ENCODE results near the gene SPAG16. TPM values are rescaled to one million over a fixed set of nuclear protein-coding genes. Genes with fewer than 3 reads are reported as not detected.

The SPAG16 gene
- total and polyA plus RNA-seq, 8 donors = 11.1 to 47.4 (median 42.3) TPM

DNA sequence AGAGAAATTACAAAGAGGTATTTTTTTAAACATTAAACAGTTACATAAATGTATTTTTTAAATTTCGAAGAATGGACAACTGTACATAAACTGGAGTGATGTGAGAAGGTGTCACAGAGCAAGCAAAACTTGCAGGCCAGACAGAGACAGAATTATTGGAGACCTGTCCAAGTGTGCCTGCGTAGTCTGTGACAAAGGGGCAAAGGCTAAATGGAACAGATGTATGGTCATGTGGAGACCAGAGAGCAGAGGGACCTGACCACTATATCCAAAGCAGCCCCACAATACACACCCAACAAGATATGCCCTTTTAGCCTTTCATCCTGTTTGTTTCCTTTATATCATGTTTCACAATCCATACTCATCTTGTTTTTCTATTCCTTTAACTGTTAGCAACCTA, 901.3 kb downstream of the SPAG16 start:
- no peak for DNase-seq
- Histone ChIP-seq H3K9me3 (no peaks in the 10 kb centered on the region), H3K27me3 (no peaks in the 10 kb centered on the region), H3K27ac (no peak overlapping the region), H3K4me1 (no peaks in the 10 kb centered on the region), H3K4me3 (no peak overlapping the region), H3K36me3 (no peaks in the 10 kb centered on the region)
- ATAC-seq = no peak
- intact Hi-C loops (cut with DNase I) = no loop called here
- TF ChIP-seq, protein P1, sequence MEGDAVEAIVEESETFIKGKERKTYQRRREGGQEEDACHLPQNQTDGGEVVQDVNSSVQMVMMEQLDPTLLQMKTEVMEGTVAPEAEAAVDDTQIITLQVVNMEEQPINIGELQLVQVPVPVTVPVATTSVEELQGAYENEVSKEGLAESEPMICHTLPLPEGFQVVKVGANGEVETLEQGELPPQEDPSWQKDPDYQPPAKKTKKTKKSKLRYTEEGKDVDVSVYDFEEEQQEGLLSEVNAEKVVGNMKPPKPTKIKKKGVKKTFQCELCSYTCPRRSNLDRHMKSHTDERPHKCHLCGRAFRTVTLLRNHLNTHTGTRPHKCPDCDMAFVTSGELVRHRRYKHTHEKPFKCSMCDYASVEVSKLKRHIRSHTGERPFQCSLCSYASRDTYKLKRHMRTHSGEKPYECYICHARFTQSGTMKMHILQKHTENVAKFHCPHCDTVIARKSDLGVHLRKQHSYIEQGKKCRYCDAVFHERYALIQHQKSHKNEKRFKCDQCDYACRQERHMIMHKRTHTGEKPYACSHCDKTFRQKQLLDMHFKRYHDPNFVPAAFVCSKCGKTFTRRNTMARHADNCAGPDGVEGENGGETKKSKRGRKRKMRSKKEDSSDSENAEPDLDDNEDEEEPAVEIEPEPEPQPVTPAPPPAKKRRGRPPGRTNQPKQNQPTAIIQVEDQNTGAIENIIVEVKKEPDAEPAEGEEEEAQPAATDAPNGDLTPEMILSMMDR (IDR thresholded peaks at IDR 0.05) = no peak

DNA sequence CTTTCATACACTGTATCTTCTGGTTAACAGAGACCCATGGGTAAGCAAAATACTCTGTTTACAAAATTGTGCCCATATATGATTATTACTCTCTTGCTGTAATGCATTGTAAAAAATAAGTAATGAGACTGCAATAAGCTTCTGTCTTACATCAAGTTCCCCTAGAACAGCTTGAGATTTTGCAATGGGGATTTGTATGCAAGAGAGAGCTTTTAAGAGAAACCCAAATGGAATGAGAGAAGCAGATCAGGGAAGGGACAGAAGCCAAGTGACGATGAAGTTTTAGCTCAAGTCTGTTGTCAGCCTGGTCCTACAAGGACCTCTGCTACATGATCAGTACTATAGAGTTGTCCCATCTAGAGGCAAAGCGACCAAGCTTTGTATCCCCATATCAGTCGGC, 908.4 kb downstream of the SPAG16 start:
- TF ChIP-seq, protein P1 (IDR thresholded peaks at IDR 0.05) = no peak
- H3K27ac ChIP-seq = no peak overlapping the region
- no peak overlapping the region for H3K4me3 ChIP-seq
- H3K36me3 ChIP-seq = no peaks in the 10 kb centered on the region
- intact Hi-C loops (cut with DNase I) = no loop called here
- H3K4me1 ChIP-seq = no peaks in the 10 kb centered on the region
- H3K9me3 ChIP-seq = peaks cover 0 to 2% of the 10 kb centered on the region in 2 donors
- DNase-seq = no peak
- ATAC-seq = no peak
- H3K27me3 ChIP-seq = no peaks in the 10 kb centered on the region

DNA sequence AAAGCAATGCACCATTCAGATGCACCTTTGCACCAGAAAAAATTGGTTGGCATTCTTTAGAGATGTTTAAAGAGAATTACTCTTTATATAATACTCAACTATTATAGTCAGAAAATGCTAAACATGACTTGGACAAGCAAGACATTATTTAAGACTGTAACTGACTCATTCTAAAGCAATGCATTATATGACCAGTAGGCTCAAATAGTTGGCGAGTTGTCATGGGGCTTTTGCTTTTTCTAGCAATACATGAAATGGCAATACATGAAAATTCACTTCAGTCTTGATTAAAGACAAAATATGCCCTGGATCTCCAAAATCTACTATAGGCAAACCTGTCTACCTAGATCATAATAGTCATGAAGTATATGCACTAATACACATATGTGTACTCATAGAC, 909.7 kb downstream of the SPAG16 start:
- DNase-seq (no peak), ATAC-seq (no peak)
- Histone ChIP-seq H3K27me3 (no peaks in the 10 kb centered on the region), H3K27ac (no peak overlapping the region), H3K4me3 (no peak overlapping the region), H3K9me3 (peaks cover 0 to 2% of the 10 kb centered on the region in 2 donors), H3K36me3 (no peaks in the 10 kb centered on the region), H3K4me1 (no peaks in the 10 kb centered on the region)
- intact Hi-C loops (cut with DNase I) = no loop called here
- TF ChIP-seq, protein P1 (IDR thresholded peaks at IDR 0.05) = no peak

DNA sequence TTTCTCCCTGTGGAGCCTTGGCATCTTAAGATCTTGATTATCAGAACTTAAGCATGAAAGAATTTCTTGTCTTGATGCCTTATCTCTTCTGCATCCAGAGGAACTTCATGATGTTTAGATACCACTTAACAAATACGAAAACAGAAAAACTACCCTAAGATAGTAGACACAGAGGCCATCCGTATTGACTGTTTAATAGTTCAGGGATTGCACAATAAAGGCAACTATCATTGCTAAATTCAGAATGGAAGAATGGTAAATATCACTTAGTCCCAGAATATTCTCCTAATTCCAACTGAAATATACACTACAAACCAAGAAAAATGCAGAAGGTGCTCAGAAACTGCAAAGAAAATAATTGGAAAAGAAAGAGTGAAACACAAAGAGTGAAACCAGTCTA, 912.0 kb downstream of the SPAG16 start:
- Histone ChIP-seq H3K4me1 (no peaks in the 10 kb centered on the region), H3K36me3 (no peaks in the 10 kb centered on the region), H3K9me3 (no peaks in the 10 kb centered on the region), H3K4me3 (no peak overlapping the region), H3K27ac (no peak overlapping the region), H3K27me3 (no peaks in the 10 kb centered on the region)
- TF ChIP-seq, protein P1 (IDR thresholded peaks at IDR 0.05) = no peak
- no peak for DNase-seq
- no peak for ATAC-seq
- intact Hi-C loops (cut with DNase I) = no loop called here

DNA sequence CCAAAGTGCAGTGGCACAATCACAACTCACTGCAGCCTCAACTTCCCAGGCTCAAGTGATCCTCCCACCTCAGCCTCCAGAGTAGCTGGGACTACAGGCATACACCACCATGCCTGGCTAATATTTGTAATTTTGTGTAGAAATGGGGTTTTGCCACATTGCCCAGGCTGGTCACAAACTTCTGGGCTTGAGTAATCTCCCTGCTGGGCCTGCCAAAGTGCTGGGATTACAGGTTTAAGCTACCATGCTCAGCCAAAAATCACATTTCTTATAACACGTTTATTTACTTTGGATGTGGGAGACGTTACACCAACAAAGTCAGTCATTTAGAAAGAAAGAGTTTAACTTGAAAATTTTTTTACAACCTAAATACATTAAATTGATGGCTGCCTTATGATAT, 917.6 kb downstream of the SPAG16 start:
- H3K4me1 ChIP-seq = no peaks in the 10 kb centered on the region
- H3K9me3 ChIP-seq = peaks cover 0 to 8% of the 10 kb centered on the region in 2 donors
- DNase-seq (no peak), ATAC-seq (no peak)
- no peak overlapping the region for H3K4me3 ChIP-seq
- H3K27me3 ChIP-seq = no peaks in the 10 kb centered on the region
- intact Hi-C loops (cut with DNase I) = no loop called here
- H3K36me3 ChIP-seq = no peaks in the 10 kb centered on the region
- TF ChIP-seq, protein P1 (IDR thresholded peaks at IDR 0.05) = no peak
- H3K27ac ChIP-seq = no peak overlapping the region
